Mesendoderm (in vitro differentiated cells): ENCODE measurements around the gene ZNF674.
"Not testable (repeated sequence)": the region's sequence is repeated elsewhere in the genome, so short reads cannot be mapped to it uniquely, and the experiment has no call there.

ENCODE experiments used
- DNase-seq: peaks from one replicate; pipeline ENCODE4 v3.0.0; 2013
- H2AK5ac ChIP-seq: 2 replicates; pipeline ENCODE4 v1.6.1; 2013; ENCODE audit warnings: low read length, inconsistent platforms
- H2BK120ac ChIP-seq: 2 replicates; pipeline ENCODE4 v1.6.1; 2013; ENCODE audit warnings: low read depth, mild to moderate bottlenecking, low read length, moderate library complexity, mixed read lengths
- H2BK15ac ChIP-seq: replicated peaks from 2 replicates; pipeline ENCODE4 v1.6.1; 2013; ENCODE audit warnings: low read depth, mild to moderate bottlenecking, moderate library complexity
- H2BK5ac ChIP-seq: 2 replicates; pipeline ENCODE4 v1.6.1; 2013; ENCODE audit warnings: low read length, inconsistent platforms
- H3K18ac ChIP-seq: 2 replicates; pipeline ENCODE4 v1.6.1; 2013; ENCODE audit warnings: mild to moderate bottlenecking, low read length, mixed read lengths
- H3K23ac ChIP-seq: one replicate; pipeline ENCODE4 v1.6.1; 2013; ENCODE audit warnings: low read length
- H3K27ac ChIP-seq: 2 replicates; pipeline ENCODE4 v1.5.1; 2013; ENCODE audit warnings: low read depth, mild to moderate bottlenecking, inconsistent platforms, low read length, moderate library complexity
- H3K27me3 ChIP-seq: 2 replicates; pipeline ENCODE4 v1.6.1; 2013; ENCODE audit warnings: low read length, control low read depth, mild to moderate bottlenecking, inconsistent platforms; ENCODE audit not compliant: insufficient read depth, poor library complexity
- H3K36me3 ChIP-seq: 2 replicates; pipeline ENCODE4 v1.6.1; 2013; ENCODE audit warnings: low read length, inconsistent platforms; ENCODE audit not compliant: control insufficient read depth, insufficient read depth
- H3K4ac ChIP-seq: one replicate; pipeline ENCODE4 v1.6.1; 2013; ENCODE audit warnings: low read depth, mild to moderate bottlenecking, low read length, moderate library complexity
- H3K4me1 ChIP-seq: 2 replicates; pipeline ENCODE4 v1.6.1; 2013; ENCODE audit warnings: low read depth, low read length, inconsistent platforms; ENCODE audit not compliant: control insufficient read depth
- H3K4me2 ChIP-seq: 2 replicates; pipeline ENCODE4 v1.6.1; 2013; ENCODE audit warnings: low read length
- H3K4me3 ChIP-seq: 2 replicates; pipeline ENCODE4 v1.5.1; 2013; ENCODE audit warnings: mild to moderate bottlenecking, low read length
- H3K56ac ChIP-seq: one replicate; pipeline ENCODE4 v1.6.1; 2013; ENCODE audit warnings: low read length
- H3K79me1 ChIP-seq: 2 replicates; pipeline ENCODE4 v1.6.1; 2013; ENCODE audit warnings: low read length, inconsistent platforms
- H3K79me2 ChIP-seq: 2 replicates; pipeline ENCODE4 v1.6.1; 2013; ENCODE audit warnings: mild to moderate bottlenecking, low read length; ENCODE audit not compliant: control insufficient read depth, insufficient read depth
- H3K9ac ChIP-seq: 2 replicates; pipeline ENCODE4 v1.6.1; 2013; ENCODE audit warnings: low read length, inconsistent platforms
- H4K5ac ChIP-seq: one replicate; pipeline ENCODE4 v1.6.1; 2013; ENCODE audit warnings: low read length
- H4K8ac ChIP-seq: one replicate; pipeline ENCODE4 v1.6.1; 2013; ENCODE audit warnings: low read depth, mild to moderate bottlenecking, control low read depth, low read length, moderate library complexity
- WGBS: extraction: QIAGEN DNeasy Blood & Tissue Kit; methylation state at CpG from one replicate; pipeline ENCODE4 v1.1.7; 2013; ENCODE audit warnings: low lambda C conversion rate, missing lambda C conversion rate; ENCODE audit not compliant: insufficient coverage; ENCODE audit errors: extremely low coverage; 5-methylcytosine and 5-hydroxymethylcytosine counted together

The ZNF674 gene

DNA sequence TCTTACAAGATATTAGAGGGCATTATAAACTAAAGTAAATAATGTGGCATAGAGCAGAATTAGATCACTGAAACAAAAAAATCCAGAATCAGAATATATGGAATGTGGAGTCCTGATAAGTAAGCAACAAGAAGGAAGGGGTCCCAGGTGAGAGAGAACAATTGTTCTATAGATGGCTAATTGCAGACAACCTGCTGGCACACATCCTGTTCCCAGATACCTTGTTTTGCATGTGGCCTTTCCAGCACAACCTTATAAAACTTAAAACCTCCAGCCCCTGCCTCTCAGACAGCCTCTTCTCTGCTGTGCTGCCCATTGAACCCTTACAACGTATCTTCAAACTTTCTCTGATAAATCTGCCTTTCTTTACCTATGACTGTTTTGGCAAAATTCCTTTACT lies 4.7 kb upstream of the ZNF674 start:
- no peaks in the 10 kb centered on the region for H3K79me1 ChIP-seq
- H3K27ac ChIP-seq, result no peak overlapping the region
- no peak overlapping the region for H3K56ac ChIP-seq
- no peak overlapping the region for H2AK5ac ChIP-seq
- no peak overlapping the region for H2BK15ac ChIP-seq
- WGBS, result no CpG with 5 or more reads among the region's 1 CpG
- no peaks in the 10 kb centered on the region for H3K4me1 ChIP-seq
- peak; percentile 31 for DNase-seq
- no peak overlapping the region for H2BK120ac ChIP-seq
- H2BK5ac ChIP-seq, result no peak overlapping the region
- H3K4me2 ChIP-seq, result no peak overlapping the region
- no peaks in the 10 kb centered on the region for H3K27me3 ChIP-seq
- H4K5ac ChIP-seq, result no peak overlapping the region
- no peak overlapping the region for H4K8ac ChIP-seq
- no peak overlapping the region for H3K18ac ChIP-seq
- no peaks in the 10 kb centered on the region for H3K36me3 ChIP-seq
- H3K4ac ChIP-seq, result no peak overlapping the region
- H3K79me2 ChIP-seq, result peaks cover 19% of the 10 kb centered on the region
- no peak overlapping the region for H3K9ac ChIP-seq
- H3K23ac ChIP-seq, result no peak overlapping the region
- H3K4me3 ChIP-seq, result no peak overlapping the region

GRCh38 chrX:46547857-46548256 lies 2.6 kb upstream of the ZNF674 start:
- Histone ChIP-seq H4K8ac (no peak overlapping the region), H3K27ac (no peak overlapping the region), H3K56ac (no peak overlapping the region), H3K23ac (no peak overlapping the region), H3K79me1 (no peaks in the 10 kb centered on the region), H3K4me3 (no peak overlapping the region), H2BK5ac (no peak overlapping the region), H3K4ac (no peak overlapping the region), H3K4me2 (no peak overlapping the region), H3K36me3 (no peaks in the 10 kb centered on the region), H3K27me3 (no peaks in the 10 kb centered on the region), H3K4me1 (no peaks in the 10 kb centered on the region), H2AK5ac (no peak overlapping the region), H3K79me2 (peaks cover 19% of the 10 kb centered on the region), H3K9ac (no peak overlapping the region), H2BK15ac (no peak overlapping the region), H2BK120ac (no peak overlapping the region), H4K5ac (no peak overlapping the region), H3K18ac (no peak overlapping the region)
- peak; percentile 63 for DNase-seq
- WGBS, result no CpG with 5 or more reads among the region's 6 CpGs

- H3K18ac ChIP-seq, H3K79me1 ChIP-seq, H3K36me3 ChIP-seq, H3K4me1 ChIP-seq, H3K23ac ChIP-seq, H2BK5ac ChIP-seq, H3K27ac ChIP-seq, H4K8ac ChIP-seq, H2BK120ac ChIP-seq, H3K4ac ChIP-seq, H2AK5ac ChIP-seq, H4K5ac ChIP-seq, H3K27me3 ChIP-seq, H2BK15ac ChIP-seq, DNase-seq: not testable (repeated sequence)
- WGBS, result no CpG with 5 or more reads among the region's 7 CpGs
- Histone ChIP-seq H3K4me3 (peak overlapping the region; percentile 54), H3K79me2 (peaks cover 19% of the 10 kb centered on the region), H3K56ac (peak overlapping the region; percentile 34), H3K9ac (peak overlapping the region; percentile 71), H3K4me2 (peak overlapping the region; percentile 14)
Measured at GRCh38 chrX:46544527-46544926, 694 bp downstream of the ZNF674 start.

DNA sequence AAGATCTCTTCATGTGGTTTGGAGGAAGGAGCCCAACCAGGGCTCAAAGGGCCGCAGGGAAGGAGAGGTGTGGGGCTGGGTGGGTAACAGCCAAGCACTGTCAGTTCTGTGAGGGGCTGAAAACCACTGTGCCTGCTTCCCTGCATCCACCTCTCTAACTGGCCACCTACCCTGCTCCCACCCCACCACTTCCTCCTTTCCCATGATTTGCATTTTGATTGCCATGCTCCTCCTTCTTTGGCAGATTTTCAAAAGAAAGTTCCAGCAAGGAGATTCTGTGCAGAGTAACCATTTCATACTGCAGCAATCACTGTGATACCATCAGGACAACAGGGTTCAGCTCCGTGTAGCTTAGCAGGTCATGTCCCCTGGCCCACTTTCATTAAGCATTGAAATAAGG lies 1.8 kb downstream of the ZNF674 start:
- H3K79me2 ChIP-seq, result peaks cover 19% of the 10 kb centered on the region
- H2BK120ac ChIP-seq, result no peak overlapping the region
- no peak overlapping the region for H2BK5ac ChIP-seq
- no peak overlapping the region for H2AK5ac ChIP-seq
- no peak overlapping the region for H4K5ac ChIP-seq
- H2BK15ac ChIP-seq, result no peak overlapping the region
- H3K27ac ChIP-seq, result no peak overlapping the region
- no peak overlapping the region for H3K4me3 ChIP-seq
- no peak overlapping the region for H3K4me2 ChIP-seq
- no CpG with 5 or more reads among the region's 2 CpGs for WGBS
- H3K4me1 ChIP-seq, result no peaks in the 10 kb centered on the region
- H3K79me1 ChIP-seq, result no peaks in the 10 kb centered on the region
- no peak overlapping the region for H3K18ac ChIP-seq
- H3K9ac ChIP-seq, result no peak overlapping the region
- H3K4ac ChIP-seq, result no peak overlapping the region
- no peaks in the 10 kb centered on the region for H3K27me3 ChIP-seq
- no peak overlapping the region for H4K8ac ChIP-seq
- no peak overlapping the region for H3K23ac ChIP-seq
- no peak for DNase-seq
- H3K36me3 ChIP-seq, result no peaks in the 10 kb centered on the region
- no peak overlapping the region for H3K56ac ChIP-seq

DNA sequence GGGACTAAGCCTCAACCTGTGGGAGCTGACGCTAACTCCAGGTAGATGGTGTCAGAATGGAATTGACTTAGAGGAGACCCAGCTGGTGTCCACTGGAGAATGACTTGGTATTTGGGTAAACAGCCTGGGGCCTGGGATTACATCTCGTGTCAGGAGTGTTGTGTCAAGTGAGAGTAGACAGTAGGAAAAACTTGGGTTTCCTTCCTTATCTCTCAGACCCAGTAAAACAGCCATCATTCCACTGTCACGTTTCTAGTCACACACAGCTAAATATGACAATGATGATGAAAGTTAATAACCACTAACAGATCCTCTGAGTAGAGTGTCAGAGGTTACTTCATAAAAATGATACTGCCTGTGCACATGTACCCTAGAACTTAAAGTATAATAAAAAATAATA lies 13.8 kb downstream of the ZNF674 start:
- DNase-seq, result no peak
- no peaks in the 10 kb centered on the region for H3K79me1 ChIP-seq
- no peaks in the 10 kb centered on the region for H3K36me3 ChIP-seq
- no CpG with 5 or more reads among the region's 3 CpGs for WGBS
- no peak overlapping the region for H3K27ac ChIP-seq
- H3K23ac ChIP-seq, result no peak overlapping the region
- no peak overlapping the region for H3K18ac ChIP-seq
- H3K27me3 ChIP-seq, result no peaks in the 10 kb centered on the region
- no peak overlapping the region for H2AK5ac ChIP-seq
- no peaks in the 10 kb centered on the region for H3K79me2 ChIP-seq
- no peak overlapping the region for H2BK5ac ChIP-seq
- H3K4me1 ChIP-seq, result no peaks in the 10 kb centered on the region
- no peak overlapping the region for H2BK15ac ChIP-seq
- H3K4me2 ChIP-seq, result no peak overlapping the region
- H4K5ac ChIP-seq, result no peak overlapping the region
- no peak overlapping the region for H3K4ac ChIP-seq
- no peak overlapping the region for H4K8ac ChIP-seq
- no peak overlapping the region for H2BK120ac ChIP-seq
- no peak overlapping the region for H3K9ac ChIP-seq
- no peak overlapping the region for H3K4me3 ChIP-seq
- H3K56ac ChIP-seq, result no peak overlapping the region

DNA sequence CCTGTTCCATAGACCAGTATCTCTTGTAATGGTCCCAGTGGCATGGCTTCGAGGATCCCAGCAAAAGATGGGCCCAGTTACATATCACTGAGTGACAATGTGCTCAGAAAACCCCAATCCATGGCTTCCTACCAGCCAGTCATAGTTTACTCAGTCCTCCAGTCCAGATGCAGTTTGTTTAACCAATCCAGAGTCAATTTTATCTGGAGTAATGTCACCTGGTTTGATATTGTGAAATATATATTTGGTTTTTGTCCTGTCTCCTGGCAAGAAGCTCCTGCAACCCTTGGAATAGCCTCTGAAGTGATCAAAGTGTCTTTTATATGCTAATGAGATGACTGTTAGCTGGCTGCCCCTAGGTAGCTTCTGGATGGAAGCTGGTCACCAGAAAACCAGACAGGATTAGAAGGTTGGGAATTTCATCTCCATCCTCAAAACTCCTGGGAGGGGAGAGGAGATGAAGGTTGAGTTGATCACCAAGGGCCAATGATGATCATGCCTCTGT lies 14.8 kb downstream of the ZNF674 start:
- not testable (repeated sequence) for H2BK5ac ChIP-seq, H3K4me3 ChIP-seq, H3K18ac ChIP-seq, DNase-seq, H3K9ac ChIP-seq, H3K23ac ChIP-seq, H3K4me2 ChIP-seq, H2AK5ac ChIP-seq, H3K56ac ChIP-seq, H3K27me3 ChIP-seq, H3K79me1 ChIP-seq, H3K4ac ChIP-seq, H3K36me3 ChIP-seq, H4K5ac ChIP-seq, H2BK120ac ChIP-seq, H2BK15ac ChIP-seq, H3K27ac ChIP-seq, H3K4me1 ChIP-seq, H4K8ac ChIP-seq, H3K79me2 ChIP-seq
- WGBS, result no CpG with 5 or more reads among the region's 1 CpG
